ENCODE data around the gene FTL.

DNA sequence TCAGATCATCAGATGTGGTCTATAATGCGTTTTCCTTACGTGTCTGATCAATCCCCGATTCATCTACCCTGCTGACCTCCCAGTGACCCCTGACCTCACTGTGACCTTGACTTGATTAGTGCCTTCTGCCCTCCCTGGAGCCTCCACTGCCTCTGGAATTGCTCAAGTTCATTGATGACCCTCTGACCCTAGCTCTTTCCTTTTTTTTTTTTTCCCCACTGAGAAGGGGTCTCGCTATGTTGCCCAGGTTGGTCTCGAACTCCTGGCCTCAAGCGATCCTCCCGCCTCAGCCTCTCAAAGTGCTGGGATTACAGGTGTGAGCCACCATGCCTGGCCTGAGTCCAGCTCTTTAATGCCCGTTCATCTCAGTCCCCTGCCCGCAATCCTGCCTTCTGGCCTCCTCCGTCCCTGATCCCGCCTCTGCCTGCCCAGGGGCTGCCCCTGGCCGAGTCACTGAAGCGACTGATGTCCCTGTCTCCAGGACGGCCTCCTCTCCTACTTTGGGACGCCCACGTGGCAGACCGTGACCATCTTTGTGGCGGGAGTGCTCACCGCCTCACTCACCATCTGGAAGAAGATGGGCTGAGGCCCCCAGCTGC lies 4.0 kb upstream of the FTL start:
- TF ChIP-seq, protein P1, sequence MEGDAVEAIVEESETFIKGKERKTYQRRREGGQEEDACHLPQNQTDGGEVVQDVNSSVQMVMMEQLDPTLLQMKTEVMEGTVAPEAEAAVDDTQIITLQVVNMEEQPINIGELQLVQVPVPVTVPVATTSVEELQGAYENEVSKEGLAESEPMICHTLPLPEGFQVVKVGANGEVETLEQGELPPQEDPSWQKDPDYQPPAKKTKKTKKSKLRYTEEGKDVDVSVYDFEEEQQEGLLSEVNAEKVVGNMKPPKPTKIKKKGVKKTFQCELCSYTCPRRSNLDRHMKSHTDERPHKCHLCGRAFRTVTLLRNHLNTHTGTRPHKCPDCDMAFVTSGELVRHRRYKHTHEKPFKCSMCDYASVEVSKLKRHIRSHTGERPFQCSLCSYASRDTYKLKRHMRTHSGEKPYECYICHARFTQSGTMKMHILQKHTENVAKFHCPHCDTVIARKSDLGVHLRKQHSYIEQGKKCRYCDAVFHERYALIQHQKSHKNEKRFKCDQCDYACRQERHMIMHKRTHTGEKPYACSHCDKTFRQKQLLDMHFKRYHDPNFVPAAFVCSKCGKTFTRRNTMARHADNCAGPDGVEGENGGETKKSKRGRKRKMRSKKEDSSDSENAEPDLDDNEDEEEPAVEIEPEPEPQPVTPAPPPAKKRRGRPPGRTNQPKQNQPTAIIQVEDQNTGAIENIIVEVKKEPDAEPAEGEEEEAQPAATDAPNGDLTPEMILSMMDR (IDR thresholded peaks at IDR 0.05): no peak
- TF ChIP-seq POLR2A (IDR thresholded peaks at IDR 0.05): no peak
